ENCODE measurements around the gene ABCG4. TPM values are rescaled to one million over a fixed set of nuclear protein-coding genes. Genes with fewer than 3 reads are reported as not detected.

Gene ABCG4
- polyA plus RNA-seq, 1 donor from 2014 or later: 1.5 TPM

GRCh38 chr11:119155733-119156492 lies 7.1 kb downstream of the ABCG4 start:
- TF ChIP-seq RAD21 (conservative IDR thresholded peaks at IDR 0.05) (no peak), EZH2 (IDR thresholded peaks at IDR 0.05; ENCODE audit: borderline replicate concordance, insufficient read depth, low read length, poor library complexity, severe bottlenecking) (no peak), CTCF (IDR thresholded peaks at IDR 0.05; ENCODE audit: poor library complexity, severe bottlenecking) (no peak), MXI1 (conservative IDR thresholded peaks at IDR 0.05; ENCODE audit: poor library complexity, severe bottlenecking) (no peak), SMC3 (conservative IDR thresholded peaks at IDR 0.05; ENCODE audit: poor library complexity) (no peak), TAF1 (IDR thresholded peaks at IDR 0.05; ENCODE audit: low read depth) (no peak), REST (IDR thresholded peaks at IDR 0.05; ENCODE audit: borderline replicate concordance) (no peak), EP300 (conservative IDR thresholded peaks at IDR 0.05; ENCODE audit: poor library complexity, severe bottlenecking) (no peak), POLR2AphosphoS5 (IDR thresholded peaks at IDR 0.05) (no peak)
- H3K9me3 ChIP-seq (ENCODE audit: low read length): no peaks in the 10 kb centered on the region

GRCh38 chr11:119156496-119156895 lies 7.6 kb downstream of the ABCG4 start:
- Histone ChIP-seq H3K27me3 (ENCODE audit: insufficient read depth, low read depth, low read length) (no peaks in the 10 kb centered on the region), H3K4me3 (ENCODE audit: low read length) (no peak overlapping the region), H3K9me2 (ENCODE audit: insufficient read depth, low read length) (no peaks in the 10 kb centered on the region), H3K36me3 (ENCODE audit: insufficient read depth, low read length) (no peaks in the 10 kb centered on the region), H3K9ac (ENCODE audit: low read length) (no peak overlapping the region), H2AFZ (ENCODE audit: low read depth, low read length) (no peak overlapping the region), H4K20me1 (ENCODE audit: insufficient read depth) (no peaks in the 10 kb centered on the region), H3F3A (ENCODE audit: insufficient read depth, low read length, poor library complexity, severe bottlenecking) (no peaks in the 10 kb centered on the region), H3K9me3 (ENCODE audit: low read length) (no peaks in the 10 kb centered on the region), H3K4me2 (ENCODE audit: low read length) (no peak overlapping the region), H3K79me2 (replicated peaks; ENCODE audit: insufficient read depth, low read length) (no peaks in the 10 kb centered on the region), H3K27ac (ENCODE audit: low read length) (no peak overlapping the region)
- no peak for TF ChIP-seq MXI1 (conservative IDR thresholded peaks at IDR 0.05; ENCODE audit: poor library complexity, severe bottlenecking)
- TF ChIP-seq RAD21 (conservative IDR thresholded peaks at IDR 0.05): no peak
- no peak for TF ChIP-seq CTCF (IDR thresholded peaks at IDR 0.05; ENCODE audit: poor library complexity, severe bottlenecking)
- no peak for TF ChIP-seq SMC3 (conservative IDR thresholded peaks at IDR 0.05; ENCODE audit: poor library complexity)
- no peak for TF ChIP-seq POLR2AphosphoS5 (IDR thresholded peaks at IDR 0.05)
- no peak for TF ChIP-seq EZH2 (IDR thresholded peaks at IDR 0.05; ENCODE audit: borderline replicate concordance, insufficient read depth, low read length, poor library complexity, severe bottlenecking)
- no peak for TF ChIP-seq TAF1 (IDR thresholded peaks at IDR 0.05; ENCODE audit: low read depth)
- no peak for TF ChIP-seq REST (IDR thresholded peaks at IDR 0.05; ENCODE audit: borderline replicate concordance)
- no peak for TF ChIP-seq EP300 (conservative IDR thresholded peaks at IDR 0.05; ENCODE audit: poor library complexity, severe bottlenecking)

More at GRCh38 chr11:119155733-119156492, 7.1 kb downstream of the ABCG4 start:
- Histone ChIP-seq H3K27ac (ENCODE audit: low read length) (no peak overlapping the region), H3F3A (ENCODE audit: insufficient read depth, low read length, poor library complexity, severe bottlenecking) (no peaks in the 10 kb centered on the region), H3K79me2 (replicated peaks; ENCODE audit: insufficient read depth, low read length) (no peaks in the 10 kb centered on the region), H2AFZ (ENCODE audit: low read depth, low read length) (no peak overlapping the region), H3K4me3 (ENCODE audit: low read length) (no peak overlapping the region), H3K9me2 (ENCODE audit: insufficient read depth, low read length) (no peaks in the 10 kb centered on the region), H3K9ac (ENCODE audit: low read length) (no peak overlapping the region), H3K27me3 (ENCODE audit: insufficient read depth, low read depth, low read length) (no peaks in the 10 kb centered on the region), H4K20me1 (ENCODE audit: insufficient read depth) (no peaks in the 10 kb centered on the region), H3K4me2 (ENCODE audit: low read length) (no peak overlapping the region), H3K36me3 (ENCODE audit: insufficient read depth, low read length) (no peaks in the 10 kb centered on the region)

Measured in neural cell (in vitro differentiated cells).